CD8-positive, alpha-beta memory T cell (primary cell): ENCODE measurements around the gene VPS13D. TPM values are rescaled to one million over a fixed set of nuclear protein-coding genes. Genes with fewer than 3 reads are reported as not detected.
"Not testable (repeated sequence)": the region's sequence is repeated elsewhere in the genome, so short reads cannot be mapped to it uniquely, and the experiment has no call there.

Experiments
- CTCF ChIA-PET: fragments of 350-600 bp; sonication (Branson Sonifier 250); formaldehyde crosslinking; loops from one replicate; lab custom pipeline; 2021; ENCODE audit warnings: antibody characterized with exemption; lab: Charles Lee
- POLR2A ChIA-PET: fragments of 350-600 bp; sonication (Branson Sonifier 250); formaldehyde crosslinking; loops from one replicate; lab custom pipeline; 2021; ENCODE audit warnings: antibody characterized with exemption; lab: Charles Lee
- DNase-seq, 5 donors: peaks; one replicate each; pipeline versions ENCODE4 v3.0.0 to v3.0.0-alpha.2; 2020 to 2022; ENCODE audit warnings: mixed read lengths in 1 of 5
- H3K27ac ChIP-seq: one replicate; pipeline ENCODE4 v1.7.0; 2013; ENCODE audit warnings: low read depth, mild to moderate bottlenecking, low read length, moderate library complexity
- H3K27me3 ChIP-seq: 2 replicates; pipeline ENCODE4 v1.7.0; 2013; ENCODE audit warnings: low read length, mild to moderate bottlenecking; ENCODE audit not compliant: insufficient read depth, poor library complexity, severe bottlenecking
- H3K36me3 ChIP-seq: 2 replicates; pipeline ENCODE4 v1.7.0; 2013; ENCODE audit warnings: mild to moderate bottlenecking, low read length, moderate library complexity; ENCODE audit not compliant: insufficient read depth
- H3K4me1 ChIP-seq: 2 replicates; pipeline ENCODE4 v1.7.0; 2013; ENCODE audit warnings: mild to moderate bottlenecking, low read length, moderate library complexity; ENCODE audit not compliant: insufficient read depth
- H3K4me3 ChIP-seq: 2 replicates; pipeline ENCODE4 v1.7.0; 2013; ENCODE audit warnings: mild to moderate bottlenecking, low read length
- H3K9me3 ChIP-seq: 2 replicates; pipeline ENCODE4 v1.7.0; 2013; ENCODE audit warnings: mild to moderate bottlenecking, low read length
- H3K27ac Mint-ChIP-seq, 8 donors: one replicate each; pipeline ENCODE4 v1.8.0; 2020 to 2021; ENCODE audit warnings: mixed read lengths in 8 of 8, mild to moderate bottlenecking in 6 of 8, inconsistent platforms in 3 of 8, moderate library complexity in 3 of 8
- H3K27me3 Mint-ChIP-seq, 2 donors: one replicate each; pipeline ENCODE4 v1.8.0; 2020 to 2021; ENCODE audit warnings: mixed read lengths in 2 of 2, mild to moderate bottlenecking in 1 of 2, moderate library complexity in 1 of 2
- H3K36me3 Mint-ChIP-seq, 3 donors: one replicate each; pipeline ENCODE4 v1.8.0; 2020 to 2021; ENCODE audit warnings: mixed read lengths in 3 of 3, inconsistent platforms in 1 of 3, mild to moderate bottlenecking in 1 of 3
- H3K4me1 Mint-ChIP-seq, 3 donors: one replicate each; pipeline ENCODE4 v1.8.0; 2020 to 2021; ENCODE audit warnings: mixed read lengths in 3 of 3, inconsistent platforms in 1 of 3, mild to moderate bottlenecking in 1 of 3
- H3K4me3 Mint-ChIP-seq, 7 donors: one replicate each; pipeline ENCODE4 v1.8.0; 2020 to 2021; ENCODE audit warnings: mixed read lengths in 7 of 7, mild to moderate bottlenecking in 6 of 7, moderate library complexity in 4 of 7, inconsistent platforms in 2 of 7
- H3K9me3 Mint-ChIP-seq, 5 donors: one replicate each; pipeline ENCODE4 v1.8.0; 2020 to 2022; ENCODE audit warnings: mixed read lengths in 5 of 5, mild to moderate bottlenecking in 3 of 5, moderate library complexity in 2 of 5, inconsistent platforms in 1 of 5
- polyA plus RNA-seq: library from polyadenylated mRNA; unstranded; fragments of 300-500 nt; fragmentation: Illumina TruSeq; gene quantifications from one replicate; pipeline ENCODE4 v1.2.3, GENCODE V29; 2021
- total RNA-seq, 2 experiments: library from RNA; stranded (reverse); gene quantifications; one replicate each; pipeline ENCODE4 v1.2.3, GENCODE V29; 2021

VPS13D gene
- total and polyA plus RNA-seq, 3 experiments from 2014 or later: 9.7 to 28.5 (median 24.1) TPM

- no peaks in the 10 kb centered on the region for H3K9me3 Mint-ChIP-seq
- POLR2A ChIA-PET: no interaction called here
These were observed 84.6 kb downstream of the VPS13D start for GRCh38 chr1:12314333-12314903.

DNA sequence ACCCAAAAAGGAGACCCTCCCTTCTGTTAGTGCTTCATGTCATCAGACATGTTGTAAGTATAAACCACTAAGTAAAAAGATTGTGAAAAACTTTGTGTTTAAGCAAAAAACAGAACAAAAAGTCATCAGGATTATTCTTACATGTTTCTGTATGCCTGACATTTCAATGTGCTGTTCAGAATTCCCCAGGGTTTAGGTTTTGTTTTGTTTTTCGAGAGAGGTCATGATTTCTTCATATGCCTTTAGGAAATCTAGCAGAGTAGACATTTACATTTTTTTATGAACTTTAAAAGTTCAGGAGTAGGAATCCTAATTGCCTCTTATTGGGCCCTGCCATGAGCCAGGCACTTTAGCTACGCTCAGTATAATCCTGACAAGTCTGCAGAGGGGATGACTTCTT, 85.3 kb downstream of the VPS13D start:
- H3K4me1 Mint-ChIP-seq: peaks cover 0 to 5% (median 0%) of the 10 kb centered on the region in 3 donors
- CTCF ChIA-PET: interaction anchor here (1.0 to 2.1 kb wide), 5 partner anchors 9 to 344 kb away, joined by 3 to 16 read pairs (median 5); partner anchors contain the start of gene DHRS3
- H3K36me3 Mint-ChIP-seq: peaks cover 10 to 90% (median 37%) of the 10 kb centered on the region in 3 donors
- POLR2A ChIA-PET: no interaction called here
- Histone ChIP-seq H3K36me3 (peaks cover 60% of the 10 kb centered on the region), H3K4me3 (no peak overlapping the region), H3K4me1 (no peaks in the 10 kb centered on the region), H3K27me3 (no peaks in the 10 kb centered on the region), H3K27ac (no peak overlapping the region), H3K9me3 (no peaks in the 10 kb centered on the region)
- H3K27ac Mint-ChIP-seq: no peak overlapping the region
- H3K9me3 Mint-ChIP-seq: no peaks in the 10 kb centered on the region
- no peak overlapping the region for H3K4me3 Mint-ChIP-seq
- H3K27me3 Mint-ChIP-seq: no peaks in the 10 kb centered on the region
- no peak for DNase-seq

More at GRCh38 chr1:12314333-12314903, 84.6 kb downstream of the VPS13D start:
- Mint-ChIP-seq H3K27ac (peak overlapping the region in 2 of 8 donors; percentile 3 to 6), H3K27me3 (no peaks in the 10 kb centered on the region), H3K4me1 (no peaks in the 10 kb centered on the region), H3K4me3 (no peak overlapping the region), H3K36me3 (peaks cover 7 to 90% (median 35%) of the 10 kb centered on the region in 3 donors)
- Histone ChIP-seq H3K36me3 (peaks cover 58% of the 10 kb centered on the region), H3K27me3 (no peaks in the 10 kb centered on the region), H3K4me3 (no peak overlapping the region), H3K4me1 (no peaks in the 10 kb centered on the region), H3K27ac (no peak overlapping the region), H3K9me3 (no peaks in the 10 kb centered on the region)
- CTCF ChIA-PET: interaction anchor here (1.0 to 2.1 kb wide), 5 partner anchors 20 to 345 kb away, joined by 3 to 16 read pairs (median 5); partner anchors contain the start of gene DHRS3
- DNase-seq: peak in 1 of 5 donors; percentile 13

DNA sequence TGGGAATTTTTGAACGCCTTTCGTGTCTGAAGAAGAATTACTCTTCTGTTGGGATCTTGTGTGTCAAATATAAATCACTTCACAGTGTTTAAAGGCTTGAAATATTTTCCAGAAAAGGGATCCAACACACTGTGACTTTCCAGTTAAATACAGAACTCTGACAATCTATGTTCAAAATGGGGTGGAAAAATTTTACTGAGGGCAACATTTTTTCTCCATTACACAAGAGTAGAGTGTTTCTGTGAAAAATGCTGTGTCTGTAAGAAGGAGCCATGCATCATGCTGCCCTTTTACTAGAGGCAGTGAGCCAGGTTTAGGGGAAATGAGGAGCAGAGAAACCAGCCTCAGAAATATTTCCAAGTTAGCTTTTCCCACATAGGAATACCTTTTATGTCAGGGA, 86.5 kb downstream of the VPS13D start:
- Histone ChIP-seq H3K27ac (no peak overlapping the region), H3K4me3 (no peak overlapping the region), H3K9me3 (no peaks in the 10 kb centered on the region), H3K4me1 (no peaks in the 10 kb centered on the region), H3K27me3 (no peaks in the 10 kb centered on the region), H3K36me3 (peaks cover 59% of the 10 kb centered on the region)
- DNase-seq: no peak
- no peaks in the 10 kb centered on the region for H3K9me3 Mint-ChIP-seq
- CTCF ChIA-PET: interaction anchor here (1.0 kb wide), 1 partner anchor 8 kb away, joined by 3 read pairs; no protein-coding TSS in a partner anchor
- H3K27me3 Mint-ChIP-seq: no peaks in the 10 kb centered on the region
- peaks cover 0 to 12% (median 0%) of the 10 kb centered on the region in 3 donors for H3K4me1 Mint-ChIP-seq
- H3K36me3 Mint-ChIP-seq: peaks cover 10 to 92% (median 37%) of the 10 kb centered on the region in 3 donors
- no peak overlapping the region for H3K4me3 Mint-ChIP-seq
- H3K27ac Mint-ChIP-seq: peak overlapping the region in 1 of 8 donors; percentile 36
- POLR2A ChIA-PET: no interaction called here

- CTCF ChIA-PET: interaction anchor here (1.1 kb wide), 1 partner anchor 34 kb away, joined by 4 read pairs; no protein-coding TSS in a partner anchor
- peaks cover 33% of the 10 kb centered on the region for H3K36me3 ChIP-seq
- H3K27ac ChIP-seq: no peak overlapping the region
- H3K27me3 ChIP-seq: no peaks in the 10 kb centered on the region
- peaks cover 0 to 12% (median 0%) of the 10 kb centered on the region in 3 donors for H3K4me1 Mint-ChIP-seq
- no peaks in the 10 kb centered on the region for H3K27me3 Mint-ChIP-seq
- H3K36me3 Mint-ChIP-seq: peaks cover 7 to 91% (median 35%) of the 10 kb centered on the region in 3 donors
- no peaks in the 10 kb centered on the region for H3K9me3 Mint-ChIP-seq
- peak overlapping the region in 1 of 7 donors; percentile 17 for H3K4me3 Mint-ChIP-seq
- H3K4me3 ChIP-seq: no peak overlapping the region
- no peaks in the 10 kb centered on the region for H3K9me3 ChIP-seq
- H3K4me1 ChIP-seq: no peaks in the 10 kb centered on the region
- H3K27ac Mint-ChIP-seq: peak overlapping the region in 4 of 8 donors; percentile 7 to 51 (median 38)
- POLR2A ChIA-PET: no interaction called here
- no peak for DNase-seq
These were observed 90.7 kb downstream of the VPS13D start for GRCh38 chr1:12320486-12320885.

- no peaks in the 10 kb centered on the region for H3K27me3 ChIP-seq
- H3K27ac ChIP-seq: no peak overlapping the region
- no peaks in the 10 kb centered on the region for H3K4me1 ChIP-seq
- H3K36me3 Mint-ChIP-seq: peaks cover 7 to 77% (median 33%) of the 10 kb centered on the region in 3 donors
- no peaks in the 10 kb centered on the region for H3K9me3 Mint-ChIP-seq
- H3K4me1 Mint-ChIP-seq: peaks cover 0 to 12% (median 0%) of the 10 kb centered on the region in 3 donors
- ChIA-PET CTCF (interaction anchor here (1.0 kb wide), 1 partner anchor 9 kb away, joined by 3 read pairs; no protein-coding TSS in a partner anchor), POLR2A (no interaction called here)
- no peaks in the 10 kb centered on the region for H3K27me3 Mint-ChIP-seq
- H3K9me3 ChIP-seq: no peaks in the 10 kb centered on the region
- DNase-seq: no peak
- peaks cover 20% of the 10 kb centered on the region for H3K36me3 ChIP-seq
- peak overlapping the region in 1 of 8 donors; percentile 30 for H3K27ac Mint-ChIP-seq
- H3K4me3 ChIP-seq: no peak overlapping the region
- H3K4me3 Mint-ChIP-seq: no peak overlapping the region
These were observed 94.6 kb downstream of the VPS13D start for GRCh38 chr1:12324423-12324822.

DNA sequence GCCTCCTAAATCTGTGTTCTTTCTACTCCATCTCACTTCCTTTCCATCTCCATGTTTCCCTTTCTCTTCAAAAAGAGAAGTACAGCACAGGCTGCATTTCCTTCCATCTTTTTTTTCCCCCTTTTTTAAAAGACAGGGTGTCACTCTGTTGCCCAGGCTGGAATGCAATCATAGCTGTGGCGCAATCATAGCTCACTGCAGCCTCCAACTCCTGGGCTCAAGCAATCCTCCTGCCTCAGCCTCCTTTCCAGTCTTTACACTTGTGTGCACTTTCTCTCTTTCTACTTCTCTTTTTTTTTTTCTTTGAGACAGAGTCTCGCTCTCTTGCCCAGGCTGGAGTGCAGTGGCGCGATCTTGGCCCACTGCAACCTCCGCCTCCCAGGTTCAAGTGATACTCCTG, 95.1 kb downstream of the VPS13D start:
- H3K9me3 Mint-ChIP-seq, POLR2A ChIA-PET, H3K27me3 ChIP-seq, H3K9me3 ChIP-seq, CTCF ChIA-PET, H3K27ac ChIP-seq, H3K27me3 Mint-ChIP-seq, H3K4me3 Mint-ChIP-seq, H3K4me1 Mint-ChIP-seq, DNase-seq, H3K4me3 ChIP-seq, H3K4me1 ChIP-seq: not testable (repeated sequence)
- H3K36me3 Mint-ChIP-seq: peaks cover 3 to 75% (median 29%) of the 10 kb centered on the region in 3 donors
- peaks cover 20% of the 10 kb centered on the region for H3K36me3 ChIP-seq
- H3K27ac Mint-ChIP-seq: peak overlapping the region in 2 of 8 donors; percentile 65 to 85

DNA sequence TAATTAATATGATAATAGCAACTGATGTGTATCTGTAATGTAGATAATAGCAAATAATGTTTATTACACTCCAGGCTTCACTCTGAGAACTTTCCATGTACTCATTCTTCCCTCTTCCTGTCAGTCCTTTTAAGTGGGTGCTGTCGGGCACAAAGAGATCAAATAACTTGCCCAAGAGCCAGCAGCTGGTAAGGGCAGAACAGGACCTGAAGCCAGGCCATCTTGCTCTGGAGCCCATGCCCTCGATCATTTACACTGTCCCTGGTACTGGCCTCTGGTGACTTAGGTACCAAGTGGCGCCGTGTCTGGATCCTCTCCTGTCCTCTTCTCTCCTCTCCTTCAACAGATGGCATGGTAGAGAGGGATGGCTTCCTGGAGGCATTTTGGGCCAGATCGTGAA, 97.2 kb downstream of the VPS13D start:
- CTCF ChIA-PET: no interaction called here
- no peaks in the 10 kb centered on the region for H3K4me1 ChIP-seq
- peaks cover 14% of the 10 kb centered on the region for H3K36me3 ChIP-seq

DNA sequence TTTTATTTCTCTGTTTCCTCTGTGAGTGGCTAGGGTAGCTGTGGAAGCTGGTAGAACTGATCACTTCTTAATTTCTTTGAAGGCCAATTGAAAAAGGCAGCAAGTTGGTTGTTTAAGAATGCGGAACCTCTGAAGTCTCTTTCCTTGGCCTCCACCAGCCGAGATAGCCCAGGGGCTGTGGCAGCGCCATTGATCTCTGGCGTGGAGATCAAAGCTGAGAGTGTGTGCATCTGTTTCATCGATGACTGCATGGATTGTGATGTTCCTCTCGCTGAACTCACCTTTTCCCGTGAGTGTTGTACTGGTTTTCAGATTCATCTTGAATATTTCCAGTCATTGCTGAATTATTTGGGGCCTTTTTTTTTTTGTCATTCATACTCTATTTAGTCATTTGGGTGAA, 97.7 kb downstream of the VPS13D start:
- Histone ChIP-seq H3K36me3 (peaks cover 14% of the 10 kb centered on the region), H3K27ac (no peak overlapping the region), H3K4me3 (no peak overlapping the region), H3K4me1 (no peaks in the 10 kb centered on the region), H3K9me3 (no peaks in the 10 kb centered on the region), H3K27me3 (no peaks in the 10 kb centered on the region)
- ChIA-PET POLR2A (interaction anchor here (0.6 kb wide), 1 partner anchor 184 kb away, joined by 3 read pairs; no protein-coding TSS in a partner anchor), CTCF (interaction anchor here (1.4 kb wide), 1 partner anchor 293 kb away, joined by 5 read pairs; no protein-coding TSS in a partner anchor)
- DNase-seq: no peak
- peak overlapping the region in 1 of 8 donors; percentile 33 for H3K27ac Mint-ChIP-seq
- peaks cover 3 to 70% (median 21%) of the 10 kb centered on the region in 3 donors for H3K36me3 Mint-ChIP-seq
- H3K4me3 Mint-ChIP-seq: no peak overlapping the region
- no peaks in the 10 kb centered on the region for H3K27me3 Mint-ChIP-seq
- no peaks in the 10 kb centered on the region for H3K4me1 Mint-ChIP-seq
- H3K9me3 Mint-ChIP-seq: no peaks in the 10 kb centered on the region

More for the DNA sequence above, 97.2 kb downstream of the VPS13D start:
- H3K9me3 ChIP-seq: no peaks in the 10 kb centered on the region
- no peaks in the 10 kb centered on the region for H3K9me3 Mint-ChIP-seq
- no peak for DNase-seq
- no peaks in the 10 kb centered on the region for H3K27me3 Mint-ChIP-seq
- no peak overlapping the region for H3K4me3 ChIP-seq
- POLR2A ChIA-PET: no interaction called here
- H3K36me3 Mint-ChIP-seq: peaks cover 3 to 71% (median 25%) of the 10 kb centered on the region in 3 donors
- H3K4me3 Mint-ChIP-seq: no peak overlapping the region
- no peaks in the 10 kb centered on the region for H3K27me3 ChIP-seq
- no peak overlapping the region for H3K27ac Mint-ChIP-seq
- no peaks in the 10 kb centered on the region for H3K4me1 Mint-ChIP-seq
- no peak overlapping the region for H3K27ac ChIP-seq
